Measurements from ENCODE around the gene KIF6.

GRCh38 chr6:39508515-39508914 lies 216.7 kb downstream of the KIF6 start:
- no peak for TF ChIP-seq CTCF (IDR thresholded peaks at IDR 0.05)
- TF ChIP-seq POLR2A (IDR thresholded peaks at IDR 0.05), result no peak

Data from uterus (tissue), 2 donors.